Activated CD8-positive, alpha-beta memory T cell treated with anti-CD3 and anti-CD28 coated beads for 4 hours (primary cell): ENCODE results near the gene ENTHD1.

Experiments
- DNase-seq, 2 donors: peaks; one replicate each; pipeline ENCODE4 v3.0.0-alpha.2; 2020; ENCODE audit warnings: low read depth in 2 of 2

The ENTHD1 gene

DNA sequence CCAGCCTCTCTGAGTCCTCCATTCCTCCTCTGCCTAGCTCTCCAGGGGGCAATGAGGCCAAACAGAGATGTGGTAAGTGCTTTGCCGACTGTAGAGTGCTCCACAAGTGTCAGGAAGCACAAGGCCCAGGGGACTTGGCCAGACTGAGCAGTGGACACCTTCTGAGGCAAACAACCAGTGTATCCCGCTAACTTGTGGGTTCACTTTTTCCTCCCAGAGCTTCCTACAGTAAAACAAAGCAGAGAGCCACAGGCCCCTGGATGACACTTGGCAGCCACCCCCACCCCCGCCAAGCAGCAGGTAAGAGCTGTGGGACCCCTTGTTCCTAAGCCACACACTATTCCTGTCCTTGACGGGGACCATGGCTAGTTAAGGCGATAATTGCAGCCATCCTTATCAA, 162.1 kb downstream of the ENTHD1 start:
- DNase-seq, result no peak

- no peak for DNase-seq
These were observed 164.2 kb downstream of the ENTHD1 start for GRCh38 chr22:39729141-39729934.

DNA sequence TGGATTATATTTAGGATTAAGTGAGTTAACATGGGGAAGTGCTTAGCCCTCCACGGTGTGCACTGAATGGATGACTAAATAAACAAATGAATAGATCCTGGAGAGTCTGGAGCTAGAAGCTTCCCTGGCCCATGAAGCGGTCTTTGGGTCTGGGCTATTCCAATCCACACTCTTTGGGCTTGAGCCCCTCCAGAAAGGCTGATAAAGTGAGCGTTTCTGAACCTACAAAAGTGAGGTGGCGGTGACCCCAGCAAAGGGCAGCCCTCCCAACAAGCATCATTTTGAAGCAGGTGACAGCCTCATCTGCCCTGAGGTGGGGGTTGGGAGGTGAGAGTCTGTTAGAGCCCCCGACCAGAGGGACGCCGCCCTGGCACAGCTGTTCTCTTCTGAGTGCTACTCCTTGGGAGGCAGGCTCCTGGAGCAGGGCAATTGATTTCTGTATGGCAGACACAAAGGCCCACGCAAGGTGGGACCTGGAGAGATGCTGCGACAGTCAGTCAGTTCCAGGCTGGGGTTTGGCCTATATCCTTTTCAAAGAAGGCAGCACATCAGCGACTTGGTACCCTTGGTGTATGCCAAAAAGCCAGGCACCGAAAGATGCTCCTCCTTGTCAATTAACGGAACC, 165.2 kb downstream of the ENTHD1 start:
- DNase-seq, result no peak

GRCh38 chr22:39727541-39727940, 166.0 kb downstream of the ENTHD1 start:
- DNase-seq, result no peak

- no peak for DNase-seq
These were observed 168.1 kb downstream of the ENTHD1 start for GRCh38 chr22:39725351-39726035.

- DNase-seq, result no peak
These were observed 168.7 kb downstream of the ENTHD1 start for GRCh38 chr22:39724857-39725256.

- no peak for DNase-seq
These were observed 169.2 kb downstream of the ENTHD1 start for GRCh38 chr22:39724390-39724789.

DNA sequence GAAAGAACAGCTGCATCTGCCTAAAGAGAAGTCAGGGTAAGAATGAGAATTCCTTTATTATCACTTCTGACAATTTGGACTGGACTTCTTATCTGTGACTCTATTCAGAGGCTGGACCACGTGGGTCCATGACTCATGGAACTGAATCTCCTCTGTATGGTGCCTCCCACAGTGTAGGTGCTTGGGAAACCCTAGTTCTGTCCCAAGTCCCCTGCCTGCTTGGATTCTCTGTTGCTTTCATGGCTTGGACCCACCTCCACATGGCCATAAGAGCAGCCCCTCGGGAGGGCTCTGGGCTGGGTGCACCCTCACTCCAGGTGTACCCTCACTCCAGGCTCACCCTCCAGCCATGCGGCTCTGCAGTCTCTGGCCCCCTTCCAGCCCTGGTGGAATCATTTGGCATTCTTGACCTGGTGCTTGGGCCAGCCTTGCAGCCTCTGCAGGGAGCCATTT, 169.6 kb downstream of the ENTHD1 start:
- no peak for DNase-seq

DNA sequence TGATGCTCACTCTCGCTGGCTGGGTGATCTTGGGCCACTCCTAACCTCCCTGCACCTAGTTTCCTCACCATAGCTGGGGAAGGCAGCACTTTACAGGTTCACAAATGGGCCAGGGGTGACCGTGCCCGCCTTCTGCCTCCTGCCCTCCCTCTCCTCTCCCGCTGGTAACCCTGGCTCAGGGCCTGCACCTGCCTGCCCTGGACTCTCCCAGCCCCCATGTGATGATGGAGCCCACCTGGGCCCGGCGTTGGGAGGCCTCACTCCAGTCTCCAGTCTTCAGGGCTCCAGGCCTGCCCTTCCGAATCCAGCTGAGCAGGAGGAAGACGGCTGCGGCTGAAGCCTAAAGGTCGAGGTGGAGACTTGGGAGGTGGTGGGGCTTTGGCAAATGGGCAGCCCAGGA, 170.1 kb downstream of the ENTHD1 start:
- no peak for DNase-seq

DNA sequence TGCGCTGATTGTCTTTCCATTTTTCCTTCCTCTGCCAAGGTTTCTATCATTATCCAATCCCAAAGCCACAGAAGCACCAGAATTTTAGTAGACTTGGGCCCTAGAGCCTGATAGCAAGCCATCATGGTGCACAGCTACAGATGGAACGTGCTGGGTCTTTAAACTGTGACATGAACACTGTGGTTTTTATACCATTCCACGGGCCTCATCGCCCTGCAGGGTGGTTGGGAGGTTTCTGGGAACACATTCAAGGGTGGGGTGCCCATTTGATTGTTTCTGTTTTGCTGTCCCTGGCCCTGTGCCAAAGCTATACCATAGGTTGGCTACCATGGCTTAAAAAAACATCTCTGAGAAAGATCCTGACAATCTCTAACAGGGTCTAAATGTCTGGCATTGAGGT, 171.1 kb downstream of the ENTHD1 start:
- DNase-seq, result no peak

GRCh38 chr22:39722032-39722325, 171.6 kb downstream of the ENTHD1 start:
- no peak for DNase-seq

DNA sequence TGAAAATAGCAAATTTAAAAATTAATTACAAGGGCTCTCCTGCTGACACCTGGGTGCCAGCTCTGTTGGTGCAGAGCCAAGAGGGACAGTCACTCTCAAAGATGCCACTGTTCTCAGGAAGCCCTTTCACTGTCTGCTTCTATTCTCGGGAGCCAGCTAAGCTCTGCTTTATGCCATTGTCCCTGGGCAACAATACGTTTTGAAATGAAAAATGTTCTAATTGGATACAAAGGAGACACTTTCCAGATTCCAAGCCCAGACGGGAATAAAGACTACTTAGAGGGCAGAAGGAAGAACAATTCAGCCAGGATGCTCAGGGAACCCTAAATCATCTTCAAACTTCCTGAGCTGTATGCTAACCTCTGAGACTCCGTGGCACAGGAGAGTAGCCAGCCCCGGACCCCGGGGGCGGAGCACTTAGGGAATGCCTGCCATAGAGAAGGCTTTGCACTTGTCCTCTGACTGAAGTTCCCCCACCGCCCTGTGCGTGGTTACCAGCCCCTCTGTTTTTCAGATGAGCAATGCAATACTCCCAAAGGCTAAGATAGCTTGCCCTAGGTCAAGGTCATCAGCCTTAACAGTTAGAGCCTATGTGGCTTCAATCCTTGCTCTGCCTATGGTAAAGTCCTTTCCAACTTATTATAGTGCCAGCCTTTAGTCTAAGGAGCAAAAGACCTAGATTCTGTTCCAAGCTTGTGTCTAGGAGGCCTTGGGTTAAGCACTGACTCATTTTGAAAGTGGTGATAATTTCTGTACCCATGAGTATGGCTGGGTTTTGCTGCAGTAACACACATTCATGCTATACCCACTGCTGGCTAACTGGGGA, 172.1 kb downstream of the ENTHD1 start:
- DNase-seq, result no peak

DNA sequence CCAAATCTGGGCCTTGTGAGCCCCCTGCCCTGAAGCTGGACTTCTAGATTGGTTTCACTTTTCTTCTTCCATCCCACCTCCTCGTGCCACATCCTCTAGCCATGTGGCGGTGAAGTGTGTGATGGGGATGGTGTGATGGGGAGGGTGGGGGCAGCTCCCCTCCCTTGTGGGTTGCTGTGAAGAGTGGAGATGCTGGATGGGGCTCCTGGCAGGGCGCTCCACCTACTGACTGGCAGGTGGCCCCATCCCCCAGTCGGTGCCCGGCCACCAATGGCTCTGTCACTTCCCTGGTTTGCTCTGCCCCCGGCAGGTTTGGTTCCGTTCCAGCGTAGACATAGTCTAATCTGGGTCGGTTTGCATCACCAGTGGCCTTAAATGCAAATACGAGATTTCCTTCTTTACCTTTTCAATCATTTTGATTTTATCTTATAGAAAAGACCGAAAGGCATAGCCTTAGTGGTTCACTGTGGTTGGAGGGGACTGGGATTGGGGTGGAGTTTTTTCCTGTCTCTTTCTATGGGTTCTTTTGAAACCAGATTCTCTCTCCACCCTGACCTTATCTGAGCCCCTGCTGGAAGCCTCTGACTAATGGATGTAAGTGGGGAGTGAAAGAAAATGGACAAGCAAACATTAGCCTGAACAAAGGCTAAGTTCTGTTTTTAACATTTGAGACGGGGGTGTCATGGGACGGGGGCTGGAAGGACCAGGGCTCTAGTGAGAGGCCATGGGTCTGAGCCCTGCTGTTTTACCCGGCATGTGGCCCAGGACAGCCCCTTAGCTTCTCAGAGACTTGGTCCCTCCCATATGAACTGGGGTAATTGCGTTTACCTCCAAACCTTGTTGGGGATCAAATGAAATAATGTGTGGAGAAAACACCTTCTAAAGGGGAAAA, 173.8 kb downstream of the ENTHD1 start:
- no peak for DNase-seq

GRCh38 chr22:39718921-39719475, 174.6 kb downstream of the ENTHD1 start:
- no peak for DNase-seq

- no peak for DNase-seq
These were observed 175.4 kb downstream of the ENTHD1 start for GRCh38 chr22:39718206-39718605.

GRCh38 chr22:39717099-39717498, 176.5 kb downstream of the ENTHD1 start:
- DNase-seq, result no peak

DNA sequence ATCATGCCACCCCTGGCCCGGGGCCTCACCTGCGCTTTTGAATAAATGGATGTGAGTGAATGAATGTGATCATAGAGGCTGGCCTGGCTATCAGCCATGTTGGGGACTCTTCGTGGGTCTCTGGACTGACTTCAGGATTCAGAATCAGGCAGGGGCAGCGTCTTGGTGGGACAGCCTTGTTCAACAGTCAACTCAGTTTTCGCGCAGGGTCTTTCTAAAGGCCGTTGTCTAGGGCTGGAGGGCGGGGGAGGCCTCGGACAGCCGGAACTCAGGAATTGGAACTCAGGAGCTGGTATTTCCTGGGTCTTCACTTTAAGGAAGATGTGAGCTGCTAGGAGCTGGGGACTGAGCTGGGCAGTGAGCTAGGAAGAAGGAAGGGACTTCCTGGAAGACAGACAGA, 177.0 kb downstream of the ENTHD1 start:
- DNase-seq, result no peak

- DNase-seq, result no peak
These were observed 177.6 kb downstream of the ENTHD1 start for GRCh38 chr22:39715778-39716495.

GRCh38 chr22:39714321-39714720, 179.2 kb downstream of the ENTHD1 start:
- no peak for DNase-seq

DNA sequence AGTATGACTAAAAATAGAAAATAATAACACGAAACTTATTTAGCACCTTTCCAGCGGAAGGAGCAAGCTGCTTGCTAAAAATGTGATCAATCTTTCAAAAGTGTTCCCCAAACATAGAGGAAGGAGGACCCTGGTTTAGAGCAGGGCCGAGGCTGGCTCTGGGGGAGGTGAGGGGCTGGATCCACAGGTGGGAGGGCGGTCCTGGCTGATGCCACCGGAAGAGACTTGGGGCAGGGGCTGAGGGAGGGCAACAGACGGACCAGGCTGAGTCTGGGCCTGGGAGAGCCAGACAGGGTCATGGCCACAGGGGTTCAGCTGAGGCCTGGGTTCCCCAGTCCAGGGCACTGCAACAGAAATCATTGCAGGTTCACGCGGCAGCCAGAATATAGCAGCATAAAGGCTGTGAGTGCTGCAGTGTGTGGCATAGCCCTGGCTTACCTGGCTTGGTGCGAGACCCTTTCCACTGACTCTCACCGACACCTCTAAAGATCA, 179.7 kb downstream of the ENTHD1 start:
- no peak for DNase-seq
